Cardiac fibroblast (primary cell): Measurements from ENCODE around the gene THRAP3.
A peak's percentile ranks its signal among the peaks of the same experiment; 100 is the strongest.

Experiments used
- DNase-seq, 2 donors: peaks; one replicate each; pipeline versions ENCODE4 v3.0.0 to v3.0.0-alpha.2; 2010; ENCODE audit warnings: low read depth in 2 of 2
- H3K4me3 ChIP-seq, 2 donors: replicated peaks in 1 of 2; 1 replicate in 1 of 2; 2 replicates in 1 of 2; pipeline ENCODE4 v1.5.1; 2011; ENCODE audit warnings: low read depth in 2 of 2, low read length in 2 of 2, mild to moderate bottlenecking in 2 of 2, moderate library complexity in 1 of 2
- CTCF ChIP-seq: IDR thresholded peaks from one replicate; pipeline ENCODE4 v1.5.1; 2011; ENCODE audit warnings: low read depth, mild to moderate bottlenecking, low read length, inconsistent platforms

Gene THRAP3

GRCh38 chr1:36284517-36284916, 60.3 kb downstream of the THRAP3 start:
- no peak for DNase-seq
- TF ChIP-seq CTCF = no peak
- no peak overlapping the region for H3K4me3 ChIP-seq

GRCh38 chr1:36285443-36286101, 61.3 kb downstream of the THRAP3 start:
- peak; percentile 94 to 95 for DNase-seq
- TF ChIP-seq CTCF = peak; percentile 66
- no peak overlapping the region for H3K4me3 ChIP-seq

- TF ChIP-seq CTCF = no peak
- no peak overlapping the region for H3K4me3 ChIP-seq
- no peak for DNase-seq
These were observed 62.6 kb downstream of the THRAP3 start for GRCh38 chr1:36286802-36287201.

- no peak for TF ChIP-seq CTCF
- DNase-seq = no peak
These were observed 63.4 kb downstream of the THRAP3 start for GRCh38 chr1:36287595-36287994.

GRCh38 chr1:36295390-36295789, 71.1 kb downstream of the THRAP3 start:
- no peak overlapping the region for H3K4me3 ChIP-seq
- TF ChIP-seq CTCF = no peak
- no peak for DNase-seq

More at GRCh38 chr1:36287595-36287994, 63.4 kb downstream of the THRAP3 start:
- H3K4me3 ChIP-seq = no peak overlapping the region

GRCh38 chr1:36297062-36297461, 72.8 kb downstream of the THRAP3 start:
- no peak overlapping the region for H3K4me3 ChIP-seq
- TF ChIP-seq CTCF = no peak
- no peak for DNase-seq

GRCh38 chr1:36298640-36299039, 74.4 kb downstream of the THRAP3 start:
- no peak for DNase-seq
- no peak for TF ChIP-seq CTCF
- no peak overlapping the region for H3K4me3 ChIP-seq
